Testis (tissue), 3 donors: ENCODE results near the gene MRLN. TPM values are rescaled to one million over a fixed set of nuclear protein-coding genes. Genes with fewer than 3 reads are reported as not detected.

Experiments used
- DNase-seq: peaks from one replicate; pipeline ENCODE4 v3.0.0-alpha.2; 2019
- H3K27ac ChIP-seq, 2 donors: fragments of 200-600 bp; sonication (generic); one replicate each; pipeline ENCODE4 v1.5.1; 2019
- H3K27me3 ChIP-seq: fragments of 200-600 bp; sonication (generic); one replicate; pipeline ENCODE4 v1.5.1; 2019
- H3K36me3 ChIP-seq: fragments of 200-600 bp; sonication (generic); one replicate; pipeline ENCODE4 v1.5.1; 2017; ENCODE audit warnings: low read depth; ENCODE audit errors: missing control alignments
- H3K4me1 ChIP-seq: fragments of 200-600 bp; sonication (generic); one replicate; pipeline ENCODE4 v1.5.1; 2019
- H3K4me3 ChIP-seq, 2 donors: fragments of 200-600 bp; sonication (generic); one replicate each; pipeline ENCODE4 v1.5.1; 2017 to 2019
- H3K9me3 ChIP-seq: fragments of 200-600 bp; sonication (generic); one replicate; pipeline ENCODE4 v1.5.1; 2017
- POLR2A ChIP-seq: fragments of 450-650 bp; IDR thresholded peaks from one replicate; pipeline ENCODE4 v1.6.1; 2017; ENCODE audit warnings: antibody characterized with exemption, mild to moderate bottlenecking, moderate library complexity
- WGBS, 2 donors: methylation state at CpG; one replicate each; pipeline ENCODE4 v1.1.5; 2018; 5-methylcytosine and 5-hydroxymethylcytosine counted together
- intact Hi-C: fragments of 100-400 bp; cut with DNase I; formaldehyde crosslinking; loops from one replicate; pipeline ENCODE4 v1.15.1; 2023; ENCODE audit warnings: low total_unique reads
- polyA plus RNA-seq: library from polyadenylated mRNA; stranded (reverse); fragments of 350-450 nt; fragmentation: Illumina TruSeq; extraction: RNeasy Lipid Tissue Mini Kit (QIAGEN cat#74804); gene quantifications from one replicate; pipeline ENCODE4 v1.2.3, GENCODE V29; 2014; ENCODE audit warnings: low read depth, low replicate concordance; ENCODE audit not compliant: insufficient read depth
- total RNA-seq, 2 donors: library from RNA; depleted of rRNA; stranded (reverse); fragments of >200 nt; gene quantifications; one replicate each; pipeline ENCODE4 v1.2.3, GENCODE V29; 2016
- TF ChIP-seq, protein P1 (sequence below), 3 experiments: fragments of 450-650 bp in 2 of 3; fragments of 200-600 bp in 1 of 3; sonication (generic) in 1 of 3; IDR thresholded peaks; one replicate each; pipeline ENCODE4 v1.5.1; 2016 to 2019; ENCODE audit warnings: antibody characterized with exemption in 3 of 3, mild to moderate bottlenecking in 2 of 3, moderate library complexity in 1 of 3

Gene MRLN
- total and polyA plus RNA-seq, 3 donors from 2014 or later: 1.4 TPM; not detected in 2

DNA sequence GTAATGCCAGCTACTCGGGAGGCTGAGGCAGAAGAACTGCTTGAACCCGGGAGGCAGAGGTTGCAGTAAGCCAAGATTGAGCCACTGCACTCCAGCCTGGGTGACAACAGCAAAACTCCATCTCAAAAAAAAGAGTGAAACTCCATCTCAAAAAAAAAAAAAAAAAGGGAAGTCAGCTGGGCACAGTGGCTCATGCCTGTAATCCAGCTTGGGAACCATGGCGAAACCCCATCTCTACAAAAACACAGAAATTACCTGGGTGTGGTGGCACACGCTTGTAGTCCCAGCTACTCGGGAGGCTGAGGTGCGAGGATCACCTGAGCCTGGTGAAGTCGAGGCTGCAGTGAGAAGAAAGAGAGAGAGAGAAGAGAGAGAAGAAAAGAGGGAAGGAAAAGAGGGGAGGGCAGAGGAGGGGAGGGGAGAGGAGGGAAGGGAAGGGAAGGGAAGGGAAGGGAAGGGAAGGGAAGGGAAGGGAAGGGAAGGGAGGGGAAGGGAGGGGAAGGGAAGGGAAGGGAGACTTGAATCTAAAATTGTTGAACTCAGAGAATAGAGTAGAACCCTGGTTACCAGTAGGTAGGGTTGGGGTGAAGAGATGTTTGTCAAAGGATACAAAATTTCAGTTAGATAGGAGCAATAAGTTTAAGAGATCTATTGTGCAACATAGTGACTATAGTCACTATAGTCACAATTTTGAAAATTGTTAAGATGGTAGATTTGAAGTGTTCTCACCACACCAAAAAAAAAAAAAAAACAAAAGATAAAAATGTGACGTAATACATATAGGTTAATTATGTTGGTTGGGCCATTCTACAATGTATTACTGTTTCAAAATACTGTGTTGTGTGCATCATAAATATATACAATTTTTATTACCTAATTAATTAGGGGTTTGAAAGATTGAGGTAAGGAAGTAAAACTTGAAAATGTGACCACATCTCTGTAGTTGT is 46.1 kb downstream of the MRLN start:
- DNase-seq: no peak
- Histone ChIP-seq H3K36me3 (no peaks in the 10 kb centered on the region), H3K9me3 (no peaks in the 10 kb centered on the region), H3K27ac (no peak overlapping the region), H3K4me1 (no peaks in the 10 kb centered on the region), H3K4me3 (no peak overlapping the region), H3K27me3 (no peaks in the 10 kb centered on the region)
- WGBS, 2 donors: 91 to 95% methylated on average over 8 of the region's 8 CpGs
- no peak for TF ChIP-seq POLR2A
- TF ChIP-seq, protein P1, sequence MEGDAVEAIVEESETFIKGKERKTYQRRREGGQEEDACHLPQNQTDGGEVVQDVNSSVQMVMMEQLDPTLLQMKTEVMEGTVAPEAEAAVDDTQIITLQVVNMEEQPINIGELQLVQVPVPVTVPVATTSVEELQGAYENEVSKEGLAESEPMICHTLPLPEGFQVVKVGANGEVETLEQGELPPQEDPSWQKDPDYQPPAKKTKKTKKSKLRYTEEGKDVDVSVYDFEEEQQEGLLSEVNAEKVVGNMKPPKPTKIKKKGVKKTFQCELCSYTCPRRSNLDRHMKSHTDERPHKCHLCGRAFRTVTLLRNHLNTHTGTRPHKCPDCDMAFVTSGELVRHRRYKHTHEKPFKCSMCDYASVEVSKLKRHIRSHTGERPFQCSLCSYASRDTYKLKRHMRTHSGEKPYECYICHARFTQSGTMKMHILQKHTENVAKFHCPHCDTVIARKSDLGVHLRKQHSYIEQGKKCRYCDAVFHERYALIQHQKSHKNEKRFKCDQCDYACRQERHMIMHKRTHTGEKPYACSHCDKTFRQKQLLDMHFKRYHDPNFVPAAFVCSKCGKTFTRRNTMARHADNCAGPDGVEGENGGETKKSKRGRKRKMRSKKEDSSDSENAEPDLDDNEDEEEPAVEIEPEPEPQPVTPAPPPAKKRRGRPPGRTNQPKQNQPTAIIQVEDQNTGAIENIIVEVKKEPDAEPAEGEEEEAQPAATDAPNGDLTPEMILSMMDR (IDR thresholded peaks at IDR 0.05): no peak
- intact Hi-C loops: no loop called here

DNA sequence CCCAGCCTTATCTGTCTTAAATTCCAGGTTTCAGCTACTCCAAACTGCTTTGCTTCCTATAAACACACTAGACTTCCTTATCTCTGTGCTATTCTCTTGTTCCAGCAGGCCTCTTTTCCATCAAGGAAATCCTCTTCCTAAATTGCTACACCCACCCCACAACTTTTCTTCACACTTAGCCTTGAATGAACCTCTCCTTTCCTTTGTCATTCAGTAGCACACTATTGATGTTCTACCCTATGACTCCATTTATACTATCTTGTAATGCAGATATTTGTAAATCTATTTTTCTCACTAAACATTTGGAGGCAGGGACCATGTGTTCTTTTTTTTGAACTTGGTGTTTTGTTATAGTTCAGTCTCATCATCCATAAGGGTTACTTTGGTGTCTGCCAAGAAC is 47.3 kb downstream of the MRLN start:
- Histone ChIP-seq H3K9me3 (no peaks in the 10 kb centered on the region), H3K27me3 (no peaks in the 10 kb centered on the region), H3K36me3 (no peaks in the 10 kb centered on the region), H3K4me3 (no peak overlapping the region), H3K4me1 (no peaks in the 10 kb centered on the region), H3K27ac (no peak overlapping the region)
- TF ChIP-seq, protein P1 (IDR thresholded peaks at IDR 0.05): no peak
- TF ChIP-seq POLR2A: no peak
- intact Hi-C loops: no loop called here
- DNase-seq: no peak

DNA sequence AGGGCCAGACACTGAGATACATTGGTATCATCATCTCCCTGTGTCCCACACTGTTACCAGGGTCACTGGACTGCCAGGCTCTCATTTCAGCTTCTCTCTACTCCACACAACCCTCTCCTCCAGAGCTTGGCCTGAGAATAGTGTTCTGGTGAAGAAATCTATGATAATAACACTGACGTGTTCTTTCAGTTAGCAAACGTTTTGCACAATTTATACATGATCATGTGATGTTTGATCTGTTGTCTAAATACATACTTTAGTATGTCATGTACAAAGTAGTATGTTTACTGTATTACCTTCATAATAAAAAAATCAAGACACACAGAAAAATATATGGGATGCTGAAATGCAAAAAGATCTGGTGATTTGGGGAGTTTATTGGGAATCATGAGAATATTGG is 48.6 kb downstream of the MRLN start:
- intact Hi-C loops: no loop called here
- Histone ChIP-seq H3K4me1 (no peaks in the 10 kb centered on the region), H3K27ac (no peak overlapping the region), H3K4me3 (no peak overlapping the region), H3K36me3 (no peaks in the 10 kb centered on the region), H3K27me3 (no peaks in the 10 kb centered on the region), H3K9me3 (no peaks in the 10 kb centered on the region)
- TF ChIP-seq POLR2A: no peak
- TF ChIP-seq, protein P1 (IDR thresholded peaks at IDR 0.05): no peak
- no peak for DNase-seq
- 77 to 82% methylated on average over 2 of the region's 2 CpGs for WGBS, 2 donors

DNA sequence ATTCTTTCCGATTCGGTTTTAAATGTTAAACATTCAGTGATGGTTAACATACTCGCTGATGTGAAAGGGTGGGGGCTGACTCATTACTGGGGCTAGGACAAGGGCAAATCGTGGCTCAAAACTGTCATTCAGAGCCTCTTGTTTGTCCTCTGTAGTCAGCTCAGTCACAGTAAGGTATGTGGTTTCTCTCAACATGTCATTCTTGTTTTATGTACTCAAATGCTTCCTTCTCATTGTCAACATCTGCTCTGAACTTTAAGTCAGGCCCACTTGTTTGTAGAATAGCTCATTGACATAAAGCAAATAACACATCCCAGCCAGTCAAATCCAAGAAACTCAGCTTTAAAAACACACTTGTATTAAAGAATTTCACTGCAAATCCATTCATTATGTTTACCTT is 50.9 kb downstream of the MRLN start:
- Histone ChIP-seq H3K27ac (no peak overlapping the region), H3K4me1 (no peaks in the 10 kb centered on the region), H3K4me3 (no peak overlapping the region), H3K9me3 (no peaks in the 10 kb centered on the region), H3K36me3 (no peaks in the 10 kb centered on the region), H3K27me3 (no peaks in the 10 kb centered on the region)
- whole genome bisulfite sequencing, 2 donors: 88 to 96% methylated on average over 4 of the region's 4 CpGs
- no peak for DNase-seq
- TF ChIP-seq, protein P1 (IDR thresholded peaks at IDR 0.05): no peak
- TF ChIP-seq POLR2A: no peak
- intact Hi-C loops: no loop called here

DNA sequence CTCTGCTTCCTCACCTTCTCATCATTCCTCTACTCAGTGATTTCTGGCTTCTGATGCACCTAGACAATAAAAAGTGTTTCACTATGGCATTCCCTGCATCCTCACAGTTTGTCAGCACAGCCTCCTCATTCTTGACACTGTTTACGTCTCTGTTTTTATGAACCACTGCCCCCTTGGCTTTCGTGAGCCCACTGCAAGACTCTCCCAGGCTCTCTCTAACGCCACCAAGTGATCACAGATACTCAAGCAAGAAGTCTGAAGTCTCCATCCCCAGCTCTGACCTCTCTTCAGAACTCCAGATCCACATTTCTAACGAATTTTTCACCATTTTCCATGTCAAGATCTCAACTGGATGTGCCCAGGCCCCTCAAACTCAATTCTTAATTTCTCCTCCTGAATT is 52.5 kb downstream of the MRLN start:
- no peak overlapping the region for H3K27ac ChIP-seq
- no peaks in the 10 kb centered on the region for H3K9me3 ChIP-seq
- H3K27me3 ChIP-seq: no peaks in the 10 kb centered on the region
- TF ChIP-seq, protein P1 (IDR thresholded peaks at IDR 0.05): no peak
- no peak for TF ChIP-seq POLR2A
- H3K4me3 ChIP-seq: no peak overlapping the region
- no peaks in the 10 kb centered on the region for H3K36me3 ChIP-seq
- intact Hi-C loops: no loop called here
- no peak for DNase-seq
- H3K4me1 ChIP-seq: no peaks in the 10 kb centered on the region
- 63 to 65% methylated on average over 4 of the region's 4 CpGs for WGBS, 2 donors
